Endothelial cell (in vitro differentiated cells): ENCODE data around the gene SKI. TPM values are rescaled to one million over a fixed set of nuclear protein-coding genes. Genes with fewer than 3 reads are reported as not detected.

Experiments
- DNase-seq: peaks from one replicate; pipeline ENCODE4 v3.0.0; 2021; ENCODE audit warnings: low spot score
- H3K27ac Mint-ChIP-seq: one replicate; pipeline ENCODE4 v1.8.0; 2021; ENCODE audit warnings: mixed read lengths, inconsistent platforms; ENCODE audit not compliant: unreplicated experiment
- H3K27me3 Mint-ChIP-seq: one replicate; pipeline ENCODE4 v1.8.0; 2021; ENCODE audit warnings: mild to moderate bottlenecking, moderate library complexity, mixed read lengths, inconsistent platforms; ENCODE audit not compliant: unreplicated experiment
- H3K36me3 Mint-ChIP-seq: one replicate; pipeline ENCODE4 v1.8.0; 2021; ENCODE audit warnings: mild to moderate bottlenecking, low read depth, mixed read lengths, inconsistent platforms; ENCODE audit not compliant: unreplicated experiment
- H3K4me1 Mint-ChIP-seq: one replicate; pipeline ENCODE4 v1.8.0; 2021; ENCODE audit warnings: mild to moderate bottlenecking, mixed read lengths, inconsistent platforms; ENCODE audit not compliant: unreplicated experiment
- H3K4me3 Mint-ChIP-seq: one replicate; pipeline ENCODE4 v1.8.0; 2021; ENCODE audit warnings: mild to moderate bottlenecking, mixed read lengths, inconsistent platforms; ENCODE audit not compliant: unreplicated experiment
- H3K9me3 Mint-ChIP-seq: one replicate; pipeline ENCODE4 v1.8.0; 2021; ENCODE audit warnings: mixed read lengths, inconsistent platforms; ENCODE audit not compliant: unreplicated experiment
- CTCF ChIP-seq: fragments of 200-600 bp; sonication (generic); IDR thresholded peaks from one replicate; pipeline ENCODE4 v1.5.0; 2021; ENCODE audit warnings: antibody characterized with exemption; ENCODE audit not compliant: unreplicated experiment
- total RNA-seq: library from RNA; stranded (reverse); fragmentation: NEBNext Ultra II Directional; extraction: Animal tissue kit (Norgen Biotek cat#: 25700); gene quantifications from one replicate; pipeline ENCODE4 v1.2.1, GENCODE V29; 2021; ENCODE audit not compliant: unreplicated experiment

SKI gene
- total RNA-seq, 1 donor from 2014 or later: 73.3 TPM

GRCh38 chr1:2189459-2190425 lies 38.4 kb upstream of the SKI start:
- no peak overlapping the region for H3K4me3 Mint-ChIP-seq
- no peaks in the 10 kb centered on the region for H3K9me3 Mint-ChIP-seq
- peaks cover 5% of the 10 kb centered on the region for H3K27me3 Mint-ChIP-seq
- H3K36me3 Mint-ChIP-seq: peaks cover 8% of the 10 kb centered on the region
- no peak for TF ChIP-seq CTCF
- H3K4me1 Mint-ChIP-seq: peaks cover 4% of the 10 kb centered on the region
- peak; percentile 86 for DNase-seq
- no peak overlapping the region for H3K27ac Mint-ChIP-seq

- Mint-ChIP-seq H3K4me3 (no peak overlapping the region), H3K4me1 (peaks cover 2% of the 10 kb centered on the region), H3K9me3 (no peaks in the 10 kb centered on the region), H3K27ac (no peak overlapping the region), H3K36me3 (peaks cover 5% of the 10 kb centered on the region), H3K27me3 (peaks cover 5% of the 10 kb centered on the region)
- no peak for DNase-seq
- no peak for TF ChIP-seq CTCF
Measured at GRCh38 chr1:2190491-2190976, 37.6 kb upstream of the SKI start.

GRCh38 chr1:2192031-2192995 lies 35.8 kb upstream of the SKI start:
- H3K4me3 Mint-ChIP-seq: peak overlapping the region; percentile 19
- H3K9me3 Mint-ChIP-seq: no peaks in the 10 kb centered on the region
- no peak overlapping the region for H3K27ac Mint-ChIP-seq
- H3K4me1 Mint-ChIP-seq: no peaks in the 10 kb centered on the region
- no peak for TF ChIP-seq CTCF
- peaks cover 5% of the 10 kb centered on the region for H3K27me3 Mint-ChIP-seq
- DNase-seq: no peak
- peaks cover 3% of the 10 kb centered on the region for H3K36me3 Mint-ChIP-seq

GRCh38 chr1:2193514-2194281 lies 34.4 kb upstream of the SKI start:
- peaks cover 6% of the 10 kb centered on the region for H3K27me3 Mint-ChIP-seq
- TF ChIP-seq CTCF: no peak
- H3K4me1 Mint-ChIP-seq: no peaks in the 10 kb centered on the region
- H3K9me3 Mint-ChIP-seq: no peaks in the 10 kb centered on the region
- peak overlapping the region; percentile 84 for H3K4me3 Mint-ChIP-seq
- H3K27ac Mint-ChIP-seq: no peak overlapping the region
- peaks cover 3% of the 10 kb centered on the region for H3K36me3 Mint-ChIP-seq
- no peak for DNase-seq
